Stimulated activated naive CD4-positive, alpha-beta T cell (primary cell): Measurements from ENCODE around the gene PANX2.

Experiments used
- DNase-seq, 6 experiments: peaks; one replicate each; lab custom pipeline; 2025; lab: John Stamatoyannopoulos, UW

PANX2 gene

DNA sequence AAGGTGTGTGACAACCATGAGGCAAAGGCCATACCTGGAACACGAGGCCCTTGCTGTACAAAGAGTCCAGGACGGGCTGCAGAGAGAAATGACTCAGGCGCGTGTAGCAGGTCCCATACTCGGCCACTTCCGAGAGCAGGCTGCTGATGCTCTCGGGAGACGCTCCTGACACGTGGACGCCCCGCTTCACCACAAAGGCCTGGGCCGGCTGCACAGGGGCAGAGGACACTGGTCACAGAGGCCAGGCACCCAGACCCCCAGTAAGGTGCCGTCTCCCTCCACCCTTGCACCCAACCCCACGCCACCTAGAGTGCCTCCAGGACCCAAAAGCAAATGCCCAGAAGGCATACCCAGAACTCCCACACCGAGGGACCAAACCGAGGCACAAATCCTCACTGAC is 58.8 kb downstream of the PANX2 start:
- DNase-seq: no peak
